Adipocyte (in vitro differentiated cells): ENCODE data around the gene TJP3.

Experiments used
- DNase-seq: peaks from one replicate; pipeline ENCODE4 v3.0.0-alpha.2; 2015; ENCODE audit warnings: low read depth
- H3K27me3 ChIP-seq: replicated peaks from 2 replicates; pipeline ENCODE4 v1.7.0; 2013; ENCODE audit warnings: mild to moderate bottlenecking, low read length, moderate library complexity; ENCODE audit not compliant: control insufficient read depth, insufficient read depth
- H3K36me3 ChIP-seq: 2 replicates; pipeline ENCODE4 v1.7.0; 2013; ENCODE audit warnings: low read length, mild to moderate bottlenecking, moderate library complexity; ENCODE audit not compliant: control insufficient read depth, insufficient read depth, severe bottlenecking
- H3K4me1 ChIP-seq: 2 replicates; pipeline ENCODE4 v1.7.0; 2013; ENCODE audit warnings: mild to moderate bottlenecking, low read length, moderate library complexity; ENCODE audit not compliant: control insufficient read depth, insufficient read depth
- H3K4me3 ChIP-seq: 2 replicates; pipeline ENCODE4 v1.7.0; 2013; ENCODE audit warnings: mild to moderate bottlenecking, low read length, moderate library complexity
- H3K9ac ChIP-seq: 2 replicates; pipeline ENCODE4 v1.7.0; 2013; ENCODE audit warnings: mild to moderate bottlenecking, low read length, moderate library complexity
- H3K9me3 ChIP-seq: 2 replicates; pipeline ENCODE4 v1.7.0; 2013; ENCODE audit warnings: mild to moderate bottlenecking, low read length, moderate library complexity; ENCODE audit not compliant: control insufficient read depth

TJP3 gene

DNA sequence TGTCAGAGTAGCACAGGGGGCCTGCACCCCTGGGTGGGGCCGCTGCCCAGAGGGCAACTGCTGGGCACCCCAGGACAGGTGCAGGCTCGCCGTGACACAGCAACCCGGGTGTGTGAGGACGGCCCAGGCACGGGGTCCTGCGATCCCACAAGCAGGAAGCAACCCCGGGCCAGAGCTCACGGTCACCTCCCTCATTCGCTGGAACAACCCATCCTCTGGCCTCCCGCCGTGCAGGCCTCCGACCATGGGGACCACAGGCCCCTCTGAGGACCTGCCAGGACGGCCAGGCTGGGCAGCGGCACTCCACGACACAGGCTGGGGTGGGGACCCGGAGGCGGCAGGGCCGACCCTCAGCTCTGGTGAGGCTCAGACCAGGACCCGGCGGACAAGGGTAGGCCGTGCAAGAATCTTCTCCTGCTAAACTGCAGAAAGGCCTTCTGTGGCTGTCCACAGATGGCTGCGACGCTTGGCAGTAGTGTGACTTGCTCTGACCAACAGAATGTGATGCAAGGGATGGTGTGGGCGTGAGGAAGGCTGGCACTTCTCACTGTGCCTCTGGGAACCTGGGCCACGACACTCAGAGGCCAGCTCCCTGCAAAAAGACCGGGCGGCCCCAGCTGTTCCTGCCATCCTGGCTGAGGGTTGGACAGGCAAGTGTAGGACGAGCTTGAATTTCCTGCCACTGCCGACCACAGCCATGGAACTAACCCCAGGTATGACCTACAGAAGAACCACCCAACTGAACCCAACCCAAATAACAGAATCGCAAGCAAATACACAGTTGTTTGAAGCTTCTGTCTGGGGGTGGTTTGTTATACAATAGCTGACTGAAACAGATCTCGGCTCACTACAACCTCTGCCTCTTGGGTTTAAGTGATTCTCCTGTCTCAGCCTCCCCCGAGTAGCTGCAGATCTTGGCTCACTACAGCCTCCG, 34.4 kb upstream of the TJP3 start:
- H3K9me3 ChIP-seq: no peaks in the 10 kb centered on the region
- peaks cover 19% of the 10 kb centered on the region for H3K4me1 ChIP-seq
- H3K4me3 ChIP-seq: no peak overlapping the region
- no peak for DNase-seq
- peaks cover 2% of the 10 kb centered on the region for H3K36me3 ChIP-seq
- no peaks in the 10 kb centered on the region for H3K27me3 ChIP-seq
- H3K9ac ChIP-seq: no peak overlapping the region

DNA sequence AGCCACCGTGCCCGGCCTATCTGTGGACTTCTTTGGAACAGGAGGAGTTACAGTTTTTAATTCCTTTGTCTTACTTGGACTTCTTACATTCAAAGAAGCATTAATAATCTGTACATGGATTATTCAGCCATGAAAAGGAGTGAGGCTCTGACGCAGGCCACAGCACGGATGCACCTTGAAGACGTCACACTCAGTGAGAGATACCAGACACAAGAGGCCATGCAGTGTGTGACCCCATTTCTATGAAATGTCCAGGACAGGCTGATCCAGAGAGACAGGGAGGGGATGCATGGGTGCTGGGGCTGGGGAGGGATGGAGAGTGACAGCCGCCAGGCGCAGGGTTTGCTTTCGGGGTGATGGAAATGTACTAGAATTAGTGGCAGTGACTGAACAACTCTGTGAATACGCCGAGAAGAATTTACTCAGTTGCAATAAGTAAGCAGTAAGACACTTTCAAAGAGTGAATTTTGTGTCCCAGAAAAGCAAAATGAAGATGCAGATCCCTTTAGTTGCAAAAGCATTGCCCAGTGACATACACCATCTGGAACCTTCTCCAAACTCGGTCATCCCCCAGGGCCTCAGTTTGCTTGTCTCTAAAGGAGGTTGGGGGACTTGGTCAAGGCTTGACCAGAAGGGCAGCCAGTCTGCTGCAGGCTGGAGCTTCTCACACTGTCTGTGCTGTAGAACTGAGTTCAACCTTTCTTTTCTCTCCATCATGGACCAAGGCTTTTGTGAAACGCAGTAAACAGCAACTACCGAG, 33.2 kb upstream of the TJP3 start:
- no peaks in the 10 kb centered on the region for H3K27me3 ChIP-seq
- H3K9ac ChIP-seq: no peak overlapping the region
- no peak overlapping the region for H3K4me3 ChIP-seq
- peaks cover 2% of the 10 kb centered on the region for H3K36me3 ChIP-seq
- no peak for DNase-seq
- H3K9me3 ChIP-seq: no peaks in the 10 kb centered on the region
- H3K4me1 ChIP-seq: peaks cover 19% of the 10 kb centered on the region

DNA sequence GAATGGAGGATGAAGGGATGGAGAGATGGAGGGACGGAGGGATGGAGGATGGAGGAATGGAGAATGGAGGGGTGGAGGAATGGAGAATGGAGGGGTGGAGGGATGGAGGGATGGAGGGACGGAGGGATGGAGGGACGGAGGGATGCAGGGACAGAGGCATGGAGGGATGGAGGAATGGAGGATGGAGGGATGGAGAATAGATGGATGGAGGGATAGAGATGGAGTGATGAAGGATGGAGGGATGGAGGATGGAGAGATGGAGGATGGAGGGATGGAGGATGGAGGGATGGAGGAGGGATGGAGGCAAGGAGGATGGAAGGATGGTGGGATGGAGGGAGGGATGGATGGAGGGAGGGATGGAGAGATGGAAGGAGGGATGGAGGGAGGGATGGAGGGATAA, 30.0 kb upstream of the TJP3 start:
- DNase-seq: no peak
- Histone ChIP-seq H3K9me3 (no peaks in the 10 kb centered on the region), H3K4me1 (peaks cover 4% of the 10 kb centered on the region), H3K36me3 (peaks cover 2% of the 10 kb centered on the region), H3K9ac (no peak overlapping the region), H3K4me3 (no peak overlapping the region), H3K27me3 (no peaks in the 10 kb centered on the region)

DNA sequence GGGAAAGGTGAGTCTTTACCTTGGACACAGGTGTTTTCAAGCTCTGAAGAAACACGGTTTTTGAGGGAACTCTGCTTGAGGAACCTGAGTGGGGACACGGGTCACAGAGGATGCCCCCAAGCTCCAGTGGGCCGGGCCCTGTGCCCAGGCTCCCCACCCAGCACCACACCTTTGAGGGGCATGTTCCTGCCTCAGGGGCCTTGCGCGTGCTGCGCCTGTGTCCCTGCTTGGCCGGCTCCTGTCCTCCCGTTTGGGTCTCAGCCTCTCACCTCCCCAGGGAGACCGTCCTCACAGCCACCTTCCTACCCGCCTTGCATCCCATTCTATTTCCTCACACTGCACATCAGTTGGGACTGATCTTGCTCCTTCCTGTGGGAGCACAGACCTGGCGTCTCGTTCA, 29.0 kb upstream of the TJP3 start:
- Histone ChIP-seq H3K9ac (no peak overlapping the region), H3K4me1 (peaks cover 5% of the 10 kb centered on the region), H3K27me3 (no peaks in the 10 kb centered on the region), H3K36me3 (peaks cover 5% of the 10 kb centered on the region), H3K9me3 (peaks cover 1% of the 10 kb centered on the region), H3K4me3 (no peak overlapping the region)
- DNase-seq: no peak

DNA sequence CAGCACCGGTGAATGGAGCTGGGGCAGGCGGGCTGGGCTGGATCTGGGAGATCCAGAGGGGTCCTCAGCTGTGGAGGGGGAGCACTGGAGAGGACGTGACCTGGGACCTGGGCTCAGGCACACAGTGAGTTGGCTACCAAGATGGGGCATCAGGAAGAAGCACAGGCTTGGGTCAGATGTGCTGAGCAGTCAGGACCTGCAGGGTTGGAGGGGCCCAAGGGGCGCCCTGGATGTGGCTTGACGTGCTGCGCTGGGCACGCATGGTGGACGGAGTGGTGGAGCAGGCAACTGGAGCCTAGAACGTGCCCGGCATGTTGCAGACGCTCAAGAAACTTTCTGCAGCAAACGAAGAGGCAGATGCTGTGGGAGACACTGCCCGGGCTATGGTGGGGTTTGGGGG, 28.6 kb upstream of the TJP3 start:
- H3K36me3 ChIP-seq: peaks cover 9% of the 10 kb centered on the region
- H3K9ac ChIP-seq: no peak overlapping the region
- H3K27me3 ChIP-seq: no peaks in the 10 kb centered on the region
- peaks cover 6% of the 10 kb centered on the region for H3K9me3 ChIP-seq
- no peak overlapping the region for H3K4me3 ChIP-seq
- H3K4me1 ChIP-seq: peaks cover 5% of the 10 kb centered on the region
- DNase-seq: no peak

DNA sequence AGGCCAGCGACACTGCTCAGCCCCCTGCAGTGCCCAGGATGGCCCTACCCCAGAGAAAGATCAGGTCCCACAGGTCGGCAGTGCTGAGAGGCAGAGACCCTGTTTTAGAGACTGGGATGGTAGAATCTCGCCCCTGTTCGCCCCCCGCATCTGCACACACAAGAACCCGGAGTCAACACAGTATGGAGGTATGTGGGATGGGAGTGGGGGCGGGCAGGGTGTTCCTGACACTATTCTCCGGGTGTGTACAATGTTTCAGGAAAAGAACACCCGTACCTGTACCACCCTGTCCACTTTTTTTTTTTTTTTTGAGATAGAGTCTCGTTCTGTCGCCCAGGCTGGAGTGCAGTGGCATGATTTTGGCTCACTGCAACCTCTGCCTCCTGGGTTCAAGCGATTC, 27.2 kb upstream of the TJP3 start:
- Histone ChIP-seq H3K27me3 (no peaks in the 10 kb centered on the region), H3K36me3 (peaks cover 8% of the 10 kb centered on the region), H3K4me3 (no peak overlapping the region), H3K9me3 (peaks cover 6% of the 10 kb centered on the region), H3K9ac (no peak overlapping the region), H3K4me1 (peaks cover 5% of the 10 kb centered on the region)
- DNase-seq: no peak

DNA sequence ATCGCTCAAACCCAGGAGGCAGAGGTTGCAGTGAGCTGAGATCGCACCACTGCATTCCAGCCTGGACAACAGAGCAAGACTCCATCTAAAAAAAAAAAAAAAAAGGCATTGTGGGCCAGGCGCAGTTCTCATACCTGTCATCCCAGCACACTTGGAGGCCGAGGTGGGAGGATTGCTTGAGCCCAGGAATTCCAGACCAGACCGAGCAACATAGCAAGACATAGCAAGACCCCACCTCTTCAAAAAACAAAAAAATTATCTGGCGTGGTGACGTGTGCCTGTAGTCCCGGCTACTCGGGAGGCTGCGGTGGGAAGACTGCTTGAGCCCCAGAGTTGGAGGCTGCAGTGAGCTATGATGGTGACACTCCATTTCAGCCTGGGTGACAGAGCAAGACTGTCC, 25.9 kb upstream of the TJP3 start:
- Histone ChIP-seq H3K4me1 (peaks cover 9% of the 10 kb centered on the region), H3K9ac (no peak overlapping the region), H3K27me3 (no peaks in the 10 kb centered on the region), H3K4me3 (no peak overlapping the region), H3K9me3 (peaks cover 6% of the 10 kb centered on the region), H3K36me3 (peaks cover 8% of the 10 kb centered on the region)
- no peak for DNase-seq

DNA sequence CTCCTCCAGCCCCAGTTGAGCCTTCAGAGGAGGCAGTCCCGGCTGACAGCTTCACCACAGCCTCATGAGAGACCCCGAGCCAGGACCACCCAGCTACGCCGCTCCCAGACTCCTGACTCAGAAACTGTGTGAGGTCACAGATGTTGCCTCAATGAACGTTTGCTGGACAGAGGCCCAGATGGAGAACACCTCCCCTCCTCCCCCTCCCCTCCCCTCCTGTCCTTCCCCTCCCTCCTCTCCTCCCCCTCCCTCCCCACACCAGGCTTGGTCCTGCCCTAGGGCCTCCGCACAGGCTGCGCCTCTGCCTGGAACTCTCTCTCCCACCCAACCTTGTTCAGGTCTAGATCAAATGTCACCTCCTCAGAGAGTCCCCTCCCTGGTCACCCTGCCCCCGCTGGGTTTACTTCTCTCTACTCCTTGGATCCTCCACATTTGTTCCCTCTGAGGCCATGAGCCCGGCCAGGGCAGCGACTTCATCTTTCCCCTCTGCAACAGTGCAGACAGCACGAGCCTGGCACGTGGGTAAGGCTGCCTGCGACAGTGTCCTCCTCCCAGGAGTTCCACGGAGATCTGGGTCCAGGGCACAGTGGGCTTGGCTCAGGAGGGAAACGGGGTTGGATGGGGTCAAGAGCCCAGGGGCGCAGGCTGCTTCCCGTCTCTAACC, 25.3 kb upstream of the TJP3 start:
- Histone ChIP-seq H3K9ac (no peak overlapping the region), H3K27me3 (no peaks in the 10 kb centered on the region), H3K4me3 (no peak overlapping the region), H3K9me3 (peaks cover 6% of the 10 kb centered on the region), H3K36me3 (peaks cover 8% of the 10 kb centered on the region), H3K4me1 (peaks cover 11% of the 10 kb centered on the region)
- DNase-seq: no peak

DNA sequence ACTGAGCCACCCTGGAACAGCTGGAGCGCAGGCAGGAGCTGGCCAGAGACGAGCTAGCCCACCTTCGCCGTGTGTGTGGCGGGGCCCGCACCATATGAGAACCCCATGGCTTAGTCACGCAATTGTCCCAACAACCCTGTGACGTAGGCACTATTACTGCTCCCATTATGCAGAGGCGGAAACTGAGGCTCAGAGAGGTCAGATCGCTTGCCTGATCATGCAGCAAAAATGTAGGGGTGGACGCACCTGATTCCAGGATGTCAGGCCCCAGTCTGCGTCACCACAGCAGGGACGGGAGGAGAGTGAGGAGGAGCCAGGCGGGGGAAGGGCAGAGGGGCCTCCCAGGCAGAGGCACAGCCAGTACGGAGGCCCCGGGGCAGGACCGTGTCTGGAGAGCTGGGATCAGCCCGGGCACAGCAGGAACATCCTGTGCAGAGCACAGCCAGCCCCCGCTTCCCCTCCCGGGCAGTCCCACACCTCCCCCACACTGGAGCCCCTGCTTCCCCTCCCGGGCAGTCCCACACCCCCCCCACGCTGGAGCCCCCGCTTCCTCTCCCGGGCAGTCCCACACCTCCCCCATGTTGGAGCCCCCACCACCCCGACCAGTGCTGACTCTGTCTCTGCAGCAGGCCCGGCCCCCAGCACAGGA, 24.7 kb upstream of the TJP3 start:
- DNase-seq: no peak
- Histone ChIP-seq H3K9me3 (peaks cover 6% of the 10 kb centered on the region), H3K36me3 (peaks cover 8% of the 10 kb centered on the region), H3K4me3 (no peak overlapping the region), H3K27me3 (no peaks in the 10 kb centered on the region), H3K9ac (no peak overlapping the region), H3K4me1 (peaks cover 11% of the 10 kb centered on the region)

DNA sequence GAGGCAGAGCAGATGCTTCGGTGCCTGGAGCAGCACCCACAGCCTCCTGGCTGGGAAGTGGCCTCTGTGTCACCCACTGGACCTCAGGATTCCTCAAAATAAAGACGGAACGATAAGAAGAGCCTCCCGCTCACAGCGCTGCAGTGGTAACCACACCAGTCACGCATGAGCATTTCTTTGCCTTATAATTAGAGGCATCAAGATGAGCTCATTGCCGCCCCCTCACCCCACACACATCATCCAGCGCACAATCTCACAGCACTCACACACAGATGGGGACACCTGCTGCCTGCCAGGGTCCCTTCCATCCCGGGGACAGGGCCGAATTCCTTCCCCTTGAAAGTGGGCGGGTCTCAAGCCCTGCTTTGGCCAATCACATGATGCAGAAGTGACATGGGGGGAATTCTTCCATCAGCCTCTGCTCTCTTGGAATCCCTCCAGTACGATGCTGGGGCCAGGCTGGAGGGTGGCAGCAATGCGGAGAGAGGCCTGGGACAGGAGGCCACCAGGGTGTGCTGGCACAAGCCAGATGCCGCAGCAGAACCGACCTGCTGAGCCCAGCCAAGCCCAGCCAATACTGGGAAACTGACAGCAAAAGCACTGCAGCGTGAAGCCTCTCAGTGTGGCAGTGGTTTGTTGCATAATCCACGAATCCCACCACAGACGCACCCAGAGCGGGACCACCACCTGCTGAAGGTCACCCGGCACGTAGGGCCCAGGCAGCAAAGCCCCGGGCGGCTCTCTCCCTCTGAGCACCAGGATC, 23.9 kb upstream of the TJP3 start:
- Histone ChIP-seq H3K36me3 (peaks cover 8% of the 10 kb centered on the region), H3K4me1 (peaks cover 11% of the 10 kb centered on the region), H3K27me3 (no peaks in the 10 kb centered on the region), H3K9ac (no peak overlapping the region), H3K4me3 (no peak overlapping the region), H3K9me3 (peaks cover 6% of the 10 kb centered on the region)
- DNase-seq: no peak
